ENCODE measurements around the gene PPP1CB.
"Not testable (repeated sequence)": the region's sequence is repeated elsewhere in the genome, so short reads cannot be mapped to it uniquely, and the experiment has no call there.

The PPP1CB gene

GRCh38 chr2:28737655-28738054, 14.0 kb upstream of the PPP1CB start:
- H3K4me3 ChIP-seq = no peak overlapping the region
- H3K27ac ChIP-seq = no peak overlapping the region

- H3K4me3 ChIP-seq, H3K27ac ChIP-seq: not testable (repeated sequence)
Observed at GRCh38 chr2:28742619-28743018, 9.0 kb upstream of the PPP1CB start.

GRCh38 chr2:28745225-28745624, 6.4 kb upstream of the PPP1CB start:
- Histone ChIP-seq H3K4me3 (no peak overlapping the region), H3K27ac (no peak overlapping the region)

- no peak overlapping the region for H3K4me3 ChIP-seq
- no peak overlapping the region for H3K27ac ChIP-seq
Observed at GRCh38 chr2:28745876-28746275, 5.8 kb upstream of the PPP1CB start.

- no peak overlapping the region for H3K4me3 ChIP-seq
- H3K27ac ChIP-seq = no peak overlapping the region
Observed at GRCh38 chr2:28746429-28747111, 5.1 kb upstream of the PPP1CB start.

GRCh38 chr2:28747714-28748113, 3.9 kb upstream of the PPP1CB start:
- Histone ChIP-seq H3K27ac (peak overlapping the region in 4 of 21 experiments; percentile 16 to 100 (median 43)), H3K4me3 (no peak overlapping the region)

- Histone ChIP-seq H3K4me3 (no peak overlapping the region), H3K27ac (peak overlapping the region in 3 of 21 experiments; percentile 23 to 100 (median 63))
Observed at GRCh38 chr2:28748176-28748575, 3.5 kb upstream of the PPP1CB start.

- H3K27ac ChIP-seq = peak overlapping the region in 7 of 21 experiments; percentile 42 to 100 (median 100)
- no peak overlapping the region for H3K4me3 ChIP-seq
Observed at GRCh38 chr2:28748941-28749340, 2.7 kb upstream of the PPP1CB start.

GRCh38 chr2:28749526-28749925, 2.1 kb upstream of the PPP1CB start:
- Histone ChIP-seq H3K4me3 (no peak overlapping the region), H3K27ac (peak overlapping the region in 12 of 21 experiments; percentile 42 to 100 (median 100))

- Histone ChIP-seq H3K27ac (peak overlapping the region; percentile 18 to 100 (median 100)), H3K4me3 (peak overlapping the region; percentile 84 to 100 (median 96))
Observed at GRCh38 chr2:28750316-28751251, 1.0 kb upstream of the PPP1CB start.

GRCh38 chr2:28751956-28752630, 463 bp downstream of the PPP1CB start:
- Histone ChIP-seq H3K27ac (peak overlapping the region; percentile 97 to 100 (median 100)), H3K4me3 (peak overlapping the region; percentile 84 to 100 (median 96))

GRCh38 chr2:28752631-28753376, 1.2 kb downstream of the PPP1CB start:
- peak overlapping the region; percentile 84 to 100 (median 96) for H3K4me3 ChIP-seq
- H3K27ac ChIP-seq = peak overlapping the region; percentile 97 to 100 (median 100)

- Histone ChIP-seq H3K27ac (peak overlapping the region in 12 of 21 experiments; percentile 1 to 100 (median 39)), H3K4me3 (peak overlapping the region in 3 of 7 experiments; percentile 84 to 98 (median 85))
Observed at GRCh38 chr2:28754321-28754720, 2.7 kb downstream of the PPP1CB start.

- H3K27ac ChIP-seq = peak overlapping the region in 10 of 21 experiments; percentile 12 to 100 (median 36)
Observed at GRCh38 chr2:28755421-28755820, 3.8 kb downstream of the PPP1CB start.

GRCh38 chr2:28758459-28758858, 6.8 kb downstream of the PPP1CB start:
- Histone ChIP-seq H3K27ac (no peak overlapping the region), H3K4me3 (no peak overlapping the region)

More at GRCh38 chr2:28755421-28755820, 3.8 kb downstream of the PPP1CB start:
- H3K4me3 ChIP-seq = no peak overlapping the region

GRCh38 chr2:28761420-28761819, 9.8 kb downstream of the PPP1CB start:
- peak overlapping the region in 1 of 21 experiments; percentile 62 for H3K27ac ChIP-seq
- H3K4me3 ChIP-seq = no peak overlapping the region

- Histone ChIP-seq H3K27ac (no peak overlapping the region), H3K4me3 (no peak overlapping the region)
Observed at GRCh38 chr2:28764909-28765711, 13.5 kb downstream of the PPP1CB start.

- H3K4me3 ChIP-seq = no peak overlapping the region
Observed at GRCh38 chr2:28766070-28766469, 14.4 kb downstream of the PPP1CB start.

More at GRCh38 chr2:28766070-28766469, 14.4 kb downstream of the PPP1CB start:
- H3K27ac ChIP-seq = no peak overlapping the region

All from skin epidermis (tissue), 12 donors.